Measurements from ENCODE around the gene MEGF11. TPM values are rescaled to one million over a fixed set of nuclear protein-coding genes. Genes with fewer than 3 reads are reported as not detected.

MEGF11 gene
- polyA plus RNA-seq, 1 experiment, result 0.04 TPM

DNA sequence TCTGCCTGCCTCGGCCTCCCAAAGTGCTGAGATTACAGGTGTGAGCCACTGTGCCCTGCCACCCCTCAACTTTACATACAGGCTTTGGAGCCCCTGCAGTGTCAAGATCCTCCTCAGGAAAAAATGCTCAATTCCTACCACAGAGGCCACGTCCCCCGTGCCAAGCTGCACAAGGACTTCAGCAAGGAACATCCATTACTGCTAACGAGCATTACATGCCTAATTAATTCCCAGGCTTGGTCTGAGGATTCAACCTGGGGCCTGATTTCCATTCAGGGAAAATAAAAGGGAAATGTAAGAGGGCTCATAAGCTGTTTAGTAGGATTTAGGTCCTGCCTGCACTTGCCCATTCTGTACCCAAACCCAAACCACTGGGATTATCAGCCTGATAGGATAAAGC, 222.9 kb downstream of the MEGF11 start:
- no peak overlapping the region for H3K4me3 ChIP-seq (ENCODE audit: low read depth, low read length)
- CTCF ChIA-PET, result no interaction called here
- TF ChIP-seq, protein P1, sequence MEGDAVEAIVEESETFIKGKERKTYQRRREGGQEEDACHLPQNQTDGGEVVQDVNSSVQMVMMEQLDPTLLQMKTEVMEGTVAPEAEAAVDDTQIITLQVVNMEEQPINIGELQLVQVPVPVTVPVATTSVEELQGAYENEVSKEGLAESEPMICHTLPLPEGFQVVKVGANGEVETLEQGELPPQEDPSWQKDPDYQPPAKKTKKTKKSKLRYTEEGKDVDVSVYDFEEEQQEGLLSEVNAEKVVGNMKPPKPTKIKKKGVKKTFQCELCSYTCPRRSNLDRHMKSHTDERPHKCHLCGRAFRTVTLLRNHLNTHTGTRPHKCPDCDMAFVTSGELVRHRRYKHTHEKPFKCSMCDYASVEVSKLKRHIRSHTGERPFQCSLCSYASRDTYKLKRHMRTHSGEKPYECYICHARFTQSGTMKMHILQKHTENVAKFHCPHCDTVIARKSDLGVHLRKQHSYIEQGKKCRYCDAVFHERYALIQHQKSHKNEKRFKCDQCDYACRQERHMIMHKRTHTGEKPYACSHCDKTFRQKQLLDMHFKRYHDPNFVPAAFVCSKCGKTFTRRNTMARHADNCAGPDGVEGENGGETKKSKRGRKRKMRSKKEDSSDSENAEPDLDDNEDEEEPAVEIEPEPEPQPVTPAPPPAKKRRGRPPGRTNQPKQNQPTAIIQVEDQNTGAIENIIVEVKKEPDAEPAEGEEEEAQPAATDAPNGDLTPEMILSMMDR (IDR thresholded peaks at IDR 0.05; ENCODE audit: insufficient read depth, low read depth, low read length), result no peak
- no peak for DNase-seq (ENCODE audit: low read depth)
- H3K36me3 ChIP-seq (ENCODE audit: control insufficient read depth, insufficient read depth, low read length), result no peaks in the 10 kb centered on the region
- POLR2A ChIA-PET, result no interaction called here
- peaks cover 8% of the 10 kb centered on the region for H3K27me3 ChIP-seq (ENCODE audit: control insufficient read depth, insufficient read depth, low read length)

DNA sequence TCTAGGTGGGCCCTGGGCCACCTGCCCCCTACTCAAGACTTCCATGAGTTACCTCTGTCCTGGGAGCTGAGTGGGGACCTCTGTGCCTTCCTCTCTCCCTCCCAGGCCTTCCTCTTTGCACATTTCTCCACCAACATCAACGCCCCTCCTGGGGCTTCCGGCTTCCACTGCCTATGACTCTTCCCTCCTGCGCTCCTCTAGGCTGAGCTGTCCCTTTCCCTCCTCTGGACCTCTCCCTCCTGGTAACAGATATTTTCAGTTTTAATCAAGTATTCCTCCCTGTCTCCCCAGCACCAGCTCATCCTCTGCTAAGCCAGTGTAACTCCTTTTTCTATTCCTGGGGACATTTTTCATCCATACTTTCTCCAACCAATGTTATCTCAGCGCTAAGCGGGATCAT, 223.9 kb downstream of the MEGF11 start:
- TF ChIP-seq, protein P1 (IDR thresholded peaks at IDR 0.05; ENCODE audit: insufficient read depth, low read depth, low read length), result no peak
- no peak for DNase-seq (ENCODE audit: low read depth)
- H3K36me3 ChIP-seq (ENCODE audit: control insufficient read depth, insufficient read depth, low read length), result no peaks in the 10 kb centered on the region
- POLR2A ChIA-PET, result no interaction called here
- H3K27me3 ChIP-seq (ENCODE audit: control insufficient read depth, insufficient read depth, low read length), result peaks cover 11% of the 10 kb centered on the region
- CTCF ChIA-PET, result no interaction called here
- H3K4me3 ChIP-seq (ENCODE audit: low read depth, low read length), result no peak overlapping the region

- POLR2A ChIA-PET, result no interaction called here
- no peak overlapping the region for H3K4me3 ChIP-seq (ENCODE audit: low read depth, low read length)
- TF ChIP-seq, protein P1 (IDR thresholded peaks at IDR 0.05; ENCODE audit: insufficient read depth, low read depth, low read length), result no peak
- no peak for DNase-seq (ENCODE audit: low read depth)
- CTCF ChIA-PET, result interaction anchor here (0.9 kb wide), 1 partner anchor 1219 kb away, joined by 3 read pairs; no protein-coding TSS in a partner anchor
- peaks cover 11% of the 10 kb centered on the region for H3K27me3 ChIP-seq (ENCODE audit: control insufficient read depth, insufficient read depth, low read length)
- H3K36me3 ChIP-seq (ENCODE audit: control insufficient read depth, insufficient read depth, low read length), result no peaks in the 10 kb centered on the region
Measured at GRCh38 chr15:66027268-66027805, 226.2 kb downstream of the MEGF11 start.

DNA sequence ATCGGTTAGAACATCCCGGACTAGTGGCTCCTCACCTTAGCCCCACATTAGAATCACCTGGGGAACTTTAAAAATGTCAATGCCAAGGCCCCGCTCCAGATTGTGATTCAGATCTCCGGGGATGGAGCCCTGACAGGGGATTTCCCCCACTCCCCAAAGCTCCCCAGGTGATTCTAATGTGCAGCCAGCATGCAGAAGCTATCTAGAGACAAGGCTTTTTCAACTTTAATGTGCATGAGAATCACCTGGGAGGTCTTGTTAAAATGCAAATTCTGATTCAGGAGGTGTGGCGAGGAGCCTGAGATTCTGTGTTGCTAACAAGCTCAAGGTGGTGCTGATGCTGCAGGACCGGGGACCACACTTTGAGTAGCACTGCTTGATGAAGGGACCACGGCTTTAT, 227.6 kb downstream of the MEGF11 start:
- POLR2A ChIA-PET, result no interaction called here
- CTCF ChIA-PET, result interaction anchor here (0.6 kb wide), 2 partner anchors 39 to 296 kb away, joined by 3 read pairs; no protein-coding TSS in a partner anchor
- Histone ChIP-seq H3K27me3 (ENCODE audit: control insufficient read depth, insufficient read depth, low read length) (peaks cover 12% of the 10 kb centered on the region), H3K4me3 (ENCODE audit: low read depth, low read length) (no peak overlapping the region), H3K36me3 (ENCODE audit: control insufficient read depth, insufficient read depth, low read length) (no peaks in the 10 kb centered on the region)
- TF ChIP-seq, protein P1 (IDR thresholded peaks at IDR 0.05; ENCODE audit: insufficient read depth, low read depth, low read length), result no peak
- no peak for DNase-seq (ENCODE audit: low read depth)

- TF ChIP-seq, protein P1 (IDR thresholded peaks at IDR 0.05; ENCODE audit: insufficient read depth, low read depth, low read length), result no peak
- Histone ChIP-seq H3K36me3 (ENCODE audit: control insufficient read depth, insufficient read depth, low read length) (no peaks in the 10 kb centered on the region), H3K27me3 (ENCODE audit: control insufficient read depth, insufficient read depth, low read length) (peaks cover 15% of the 10 kb centered on the region), H3K4me3 (ENCODE audit: low read depth, low read length) (no peak overlapping the region)
- ChIA-PET POLR2A (no interaction called here), CTCF (no interaction called here)
- no peak for DNase-seq (ENCODE audit: low read depth)
Measured at GRCh38 chr15:66025015-66025452, 228.5 kb downstream of the MEGF11 start.
